Osteoblast (primary cell): ENCODE results near the gene CA12. TPM values are rescaled to one million over a fixed set of nuclear protein-coding genes. Genes with fewer than 3 reads are reported as not detected.

Source experiments
- DNase-seq: peaks from one replicate; pipeline ENCODE4 v3.0.0; 2011; ENCODE audit warnings: low spot score, mixed read lengths; ENCODE audit not compliant: insufficient read length; ENCODE audit errors: missing footprints
- H2AFZ ChIP-seq: 2 replicates; pipeline ENCODE4 v1.6.0; 2011; ENCODE audit warnings: mild to moderate bottlenecking, low read length
- H3K27ac ChIP-seq: 2 replicates; pipeline ENCODE4 v1.5.1; 2011; ENCODE audit warnings: mild to moderate bottlenecking, low read depth, low read length, moderate library complexity
- H3K27me3 ChIP-seq: 2 replicates; pipeline ENCODE4 v1.6.0; 2012; ENCODE audit warnings: mild to moderate bottlenecking, control low read depth, inconsistent platforms, low read length, moderate library complexity; ENCODE audit not compliant: insufficient read depth
- H3K36me3 ChIP-seq: 2 replicates; pipeline ENCODE4 v1.5.1; 2011; ENCODE audit warnings: mild to moderate bottlenecking, low read length, control low read depth, moderate library complexity; ENCODE audit not compliant: insufficient read depth
- H3K4me1 ChIP-seq: 2 replicates; pipeline ENCODE4 v1.5.1; 2011; ENCODE audit warnings: mild to moderate bottlenecking, low read length, control low read depth, moderate library complexity; ENCODE audit not compliant: insufficient read depth
- H3K4me2 ChIP-seq: 2 replicates; pipeline ENCODE4 v1.6.0; 2011; ENCODE audit warnings: mild to moderate bottlenecking, low read length; ENCODE audit not compliant: insufficient read depth
- H3K4me3 ChIP-seq: fragments of 200-600 bp; sonication (generic); 3 replicates; pipeline ENCODE4 v1.5.1; 2012; ENCODE audit warnings: mild to moderate bottlenecking, low read length, inconsistent platforms; ENCODE audit not compliant: insufficient read depth
- H3K79me2 ChIP-seq: 2 replicates; pipeline ENCODE4 v1.6.0; 2012; ENCODE audit warnings: mild to moderate bottlenecking, low read length, control low read depth, inconsistent platforms; ENCODE audit not compliant: insufficient read depth
- H3K9me3 ChIP-seq: 2 replicates; pipeline ENCODE4 v1.5.1; 2011; ENCODE audit warnings: low read depth, low read length, control low read depth
- H4K20me1 ChIP-seq: 2 replicates; pipeline ENCODE4 v1.6.0; 2012; ENCODE audit warnings: mild to moderate bottlenecking, low read length, control low read depth; ENCODE audit not compliant: insufficient read depth
- CTCF ChIP-seq: IDR thresholded peaks from 2 replicates; pipeline ENCODE4 v1.5.1; 2011; ENCODE audit warnings: mild to moderate bottlenecking, low read depth, low read length, moderate library complexity; ENCODE audit errors: extremely low read depth
- total RNA-seq: library from RNA; depleted of rRNA; stranded (reverse); fragments of >200 nt; gene quantifications from 2 replicates; pipeline ENCODE4 v1.2.3, GENCODE V29; 2012

CA12 gene
- total RNA-seq, 1 donor = 107 TPM

GRCh38 chr15:63319065-63319464, 62.6 kb downstream of the CA12 start:
- no peak for TF ChIP-seq CTCF
- peaks cover 3% of the 10 kb centered on the region for H3K36me3 ChIP-seq
- H3K4me1 ChIP-seq = peaks cover 7% of the 10 kb centered on the region
- no peaks in the 10 kb centered on the region for H3K27me3 ChIP-seq
- H3K9me3 ChIP-seq = no peaks in the 10 kb centered on the region
- H3K27ac ChIP-seq = no peak overlapping the region
- H3K4me2 ChIP-seq = no peak overlapping the region
- H4K20me1 ChIP-seq = no peaks in the 10 kb centered on the region
- no peak overlapping the region for H2AFZ ChIP-seq
- no peak for DNase-seq
- H3K4me3 ChIP-seq = no peak overlapping the region
- no peaks in the 10 kb centered on the region for H3K79me2 ChIP-seq

- TF ChIP-seq CTCF = no peak
- Histone ChIP-seq H4K20me1 (no peaks in the 10 kb centered on the region), H2AFZ (no peak overlapping the region), H3K79me2 (no peaks in the 10 kb centered on the region), H3K36me3 (peaks cover 3% of the 10 kb centered on the region), H3K27me3 (no peaks in the 10 kb centered on the region), H3K4me2 (no peak overlapping the region), H3K27ac (no peak overlapping the region), H3K4me1 (peaks cover under 1% of the 10 kb centered on the region), H3K9me3 (no peaks in the 10 kb centered on the region), H3K4me3 (no peak overlapping the region)
- DNase-seq = no peak
Measured at GRCh38 chr15:63318344-63318743, 63.3 kb downstream of the CA12 start.

GRCh38 chr15:63314409-63314808, 67.2 kb downstream of the CA12 start:
- Histone ChIP-seq H3K27me3 (no peaks in the 10 kb centered on the region), H3K4me3 (no peak overlapping the region), H3K27ac (no peak overlapping the region), H2AFZ (no peak overlapping the region), H3K4me2 (no peak overlapping the region), H4K20me1 (no peaks in the 10 kb centered on the region), H3K4me1 (no peaks in the 10 kb centered on the region), H3K36me3 (no peaks in the 10 kb centered on the region), H3K79me2 (no peaks in the 10 kb centered on the region), H3K9me3 (no peaks in the 10 kb centered on the region)
- no peak for TF ChIP-seq CTCF
- no peak for DNase-seq

GRCh38 chr15:63313825-63314224, 67.8 kb downstream of the CA12 start:
- Histone ChIP-seq H2AFZ (no peak overlapping the region), H3K4me1 (no peaks in the 10 kb centered on the region), H3K27ac (no peak overlapping the region), H3K9me3 (no peaks in the 10 kb centered on the region), H3K27me3 (no peaks in the 10 kb centered on the region), H3K36me3 (no peaks in the 10 kb centered on the region), H3K4me3 (no peak overlapping the region), H4K20me1 (no peaks in the 10 kb centered on the region), H3K79me2 (no peaks in the 10 kb centered on the region), H3K4me2 (no peak overlapping the region)
- no peak for DNase-seq
- no peak for TF ChIP-seq CTCF
